HUES48 (cell line): Measurements from ENCODE around the gene USHBP1.

Source experiments
- H3K27ac ChIP-seq: one replicate; pipeline ENCODE4 v1.7.0; 2013; ENCODE audit warnings: low read depth, low read length, inconsistent platforms
- H3K27me3 ChIP-seq: 2 replicates; pipeline ENCODE4 v1.6.1; 2013; ENCODE audit warnings: mild to moderate bottlenecking, low read length; ENCODE audit not compliant: control insufficient read depth, insufficient read depth
- H3K36me3 ChIP-seq: 2 replicates; pipeline ENCODE4 v1.6.1; 2013; ENCODE audit warnings: low read length; ENCODE audit not compliant: control insufficient read depth, insufficient read depth
- H3K4me1 ChIP-seq: 2 replicates; pipeline ENCODE4 v1.6.1; 2013; ENCODE audit warnings: mild to moderate bottlenecking, low read length; ENCODE audit not compliant: control insufficient read depth, insufficient read depth
- H3K4me3 ChIP-seq: 2 replicates; pipeline ENCODE4 v1.5.1; 2013; ENCODE audit warnings: mild to moderate bottlenecking, low read depth, low read length
- H3K9ac ChIP-seq: 2 replicates; pipeline ENCODE4 v1.6.1; 2013; ENCODE audit warnings: mild to moderate bottlenecking, low read depth, low read length, moderate library complexity
- H3K9me3 ChIP-seq: 2 replicates; pipeline ENCODE4 v1.6.1; 2013; ENCODE audit warnings: low read length; ENCODE audit not compliant: control insufficient read depth, insufficient read depth

USHBP1 gene

DNA sequence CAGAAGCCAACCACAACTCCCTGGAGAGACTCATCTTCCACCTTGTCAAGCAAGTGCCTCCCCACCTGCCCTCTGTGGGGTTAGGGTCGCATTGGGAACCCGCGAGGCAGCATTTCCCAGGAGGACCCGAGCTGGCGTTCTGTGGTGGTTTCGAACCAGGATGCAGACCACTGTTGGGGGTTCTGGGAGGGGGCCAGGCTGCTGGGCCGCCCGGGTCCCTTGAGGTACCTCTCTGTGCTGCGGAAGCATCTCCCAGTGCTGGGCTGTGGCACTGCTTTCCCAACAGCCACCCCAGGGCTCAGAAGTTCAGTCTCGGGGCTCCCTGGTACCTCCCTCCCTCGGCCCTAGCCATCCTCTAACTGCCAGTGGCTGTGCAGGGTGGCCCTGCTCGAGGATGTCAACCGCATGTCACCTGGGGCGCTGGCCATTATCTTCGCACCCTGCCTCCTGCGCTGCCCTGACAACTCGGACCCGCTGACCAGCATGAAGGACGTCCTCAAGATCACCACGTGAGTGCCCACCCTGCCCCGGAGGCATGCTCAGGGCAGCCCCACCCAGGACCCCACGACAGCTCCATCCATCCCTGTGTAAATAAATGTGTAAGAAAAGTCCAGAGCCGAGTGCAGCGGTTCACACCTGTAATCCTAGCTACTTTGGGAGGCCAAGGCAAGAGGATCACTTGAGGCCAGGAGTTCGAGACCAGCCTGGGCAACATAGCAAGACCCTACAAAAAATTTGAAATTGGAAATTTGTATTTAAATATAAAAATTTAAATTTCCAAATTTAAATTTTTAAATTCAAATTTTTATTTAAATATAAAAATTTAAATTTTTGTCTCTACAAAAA is 57.6 kb downstream of the USHBP1 start:
- no peak overlapping the region for H3K4me3 ChIP-seq
- no peak overlapping the region for H3K27ac ChIP-seq
- no peaks in the 10 kb centered on the region for H3K27me3 ChIP-seq
- no peaks in the 10 kb centered on the region for H3K9me3 ChIP-seq
- no peak overlapping the region for H3K9ac ChIP-seq
- H3K36me3 ChIP-seq = peaks cover 43% of the 10 kb centered on the region
- peaks cover 7% of the 10 kb centered on the region; the same call in 1 of the 2 replicates for H3K4me1 ChIP-seq

DNA sequence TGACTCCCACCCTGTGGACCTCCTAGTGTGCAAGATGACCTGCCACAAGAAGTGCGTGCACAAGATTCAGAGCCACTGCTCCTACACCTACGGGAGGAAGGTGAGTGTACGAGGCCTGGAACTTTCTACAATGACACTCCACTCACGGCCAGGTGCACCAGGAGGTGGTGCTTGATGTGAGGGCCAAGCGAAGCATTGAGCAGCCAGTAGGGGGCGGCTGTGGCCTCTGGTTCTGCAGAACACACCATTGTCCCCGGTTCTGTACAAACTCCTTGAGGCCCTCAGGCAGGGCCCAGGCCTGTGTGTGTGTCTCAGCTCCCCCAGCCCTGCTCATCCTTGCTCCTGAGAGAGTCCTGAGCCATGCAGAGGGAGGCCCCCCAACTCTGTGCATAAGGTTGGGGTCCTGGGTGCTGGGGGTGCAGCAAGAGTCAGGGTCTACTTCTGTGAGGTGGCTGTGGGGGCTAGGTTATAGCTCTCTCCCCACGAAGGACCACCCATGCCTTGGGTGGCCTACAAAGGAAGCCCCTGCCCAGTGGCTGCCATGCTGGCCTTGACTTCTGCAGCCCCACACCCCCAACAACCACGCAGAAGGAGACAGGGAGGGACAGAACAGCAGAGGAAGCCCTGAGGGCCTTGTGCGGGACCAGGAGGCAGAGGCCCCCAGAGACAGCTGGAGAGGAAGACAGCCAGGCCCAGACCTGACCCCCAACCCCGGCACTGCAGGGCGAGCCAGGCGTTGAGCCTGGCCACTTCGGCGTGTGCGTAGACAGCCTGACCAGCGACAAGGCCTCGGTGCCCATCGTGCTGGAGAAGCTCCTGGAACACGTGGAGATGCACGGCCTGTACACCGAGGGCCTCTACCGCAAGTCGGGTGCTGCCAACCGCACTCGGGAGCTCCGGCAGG is 59.1 kb downstream of the USHBP1 start:
- Histone ChIP-seq H3K4me3 (no peak overlapping the region), H3K27me3 (no peaks in the 10 kb centered on the region), H3K9ac (no peak overlapping the region), H3K36me3 (peaks cover 48% of the 10 kb centered on the region), H3K4me1 (peaks cover 7% of the 10 kb centered on the region; the same call in 1 of the 2 replicates), H3K27ac (no peak overlapping the region), H3K9me3 (no peaks in the 10 kb centered on the region)

DNA sequence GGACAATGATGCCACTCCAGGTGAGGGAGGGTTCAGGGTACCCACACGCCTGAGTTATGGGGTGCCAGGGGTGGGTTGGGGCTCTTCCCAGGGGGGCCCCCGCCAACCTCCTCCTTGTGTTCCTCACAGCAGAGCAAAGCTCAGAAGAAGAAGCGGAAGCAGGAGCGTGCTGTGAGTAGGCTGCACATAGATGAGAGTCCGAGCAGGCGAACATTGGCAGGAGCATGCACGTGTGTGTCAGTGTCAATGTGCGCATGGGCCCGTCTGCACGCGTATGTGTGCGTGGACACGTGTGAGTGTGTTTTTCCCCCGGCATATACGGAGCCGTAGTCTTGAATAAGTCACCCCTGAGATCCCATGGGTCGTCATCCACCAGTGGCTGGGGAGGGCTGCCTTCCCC is 61.8 kb downstream of the USHBP1 start:
- H3K4me3 ChIP-seq = no peak overlapping the region
- no peaks in the 10 kb centered on the region for H3K27me3 ChIP-seq
- no peak overlapping the region for H3K27ac ChIP-seq
- no peaks in the 10 kb centered on the region for H3K9me3 ChIP-seq
- H3K36me3 ChIP-seq = peaks cover 58% of the 10 kb centered on the region
- no peaks in the 10 kb centered on the region for H3K4me1 ChIP-seq
- H3K9ac ChIP-seq = no peak overlapping the region

DNA sequence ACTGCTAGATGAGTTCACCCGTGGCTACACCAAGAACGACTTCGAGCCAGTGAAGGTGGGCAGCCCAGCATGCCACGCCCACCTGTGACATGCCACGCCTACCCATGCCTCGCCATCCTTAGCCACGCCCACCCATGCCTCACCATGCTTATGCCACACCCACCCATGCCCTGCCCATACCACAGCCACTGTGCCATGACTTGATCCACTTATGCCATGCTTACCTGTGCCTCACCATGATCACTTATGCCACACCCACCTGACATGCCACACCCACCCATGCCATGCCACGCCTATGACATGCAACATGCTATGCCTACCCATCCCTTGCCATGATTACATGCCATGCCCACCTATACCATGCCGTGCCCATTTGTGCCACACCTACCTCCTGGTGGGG is 62.3 kb downstream of the USHBP1 start:
- Histone ChIP-seq H3K9me3 (no peaks in the 10 kb centered on the region), H3K36me3 (peaks cover 60% of the 10 kb centered on the region), H3K27me3 (no peaks in the 10 kb centered on the region), H3K4me3 (no peak overlapping the region), H3K27ac (no peak overlapping the region), H3K4me1 (no peaks in the 10 kb centered on the region), H3K9ac (no peak overlapping the region)

DNA sequence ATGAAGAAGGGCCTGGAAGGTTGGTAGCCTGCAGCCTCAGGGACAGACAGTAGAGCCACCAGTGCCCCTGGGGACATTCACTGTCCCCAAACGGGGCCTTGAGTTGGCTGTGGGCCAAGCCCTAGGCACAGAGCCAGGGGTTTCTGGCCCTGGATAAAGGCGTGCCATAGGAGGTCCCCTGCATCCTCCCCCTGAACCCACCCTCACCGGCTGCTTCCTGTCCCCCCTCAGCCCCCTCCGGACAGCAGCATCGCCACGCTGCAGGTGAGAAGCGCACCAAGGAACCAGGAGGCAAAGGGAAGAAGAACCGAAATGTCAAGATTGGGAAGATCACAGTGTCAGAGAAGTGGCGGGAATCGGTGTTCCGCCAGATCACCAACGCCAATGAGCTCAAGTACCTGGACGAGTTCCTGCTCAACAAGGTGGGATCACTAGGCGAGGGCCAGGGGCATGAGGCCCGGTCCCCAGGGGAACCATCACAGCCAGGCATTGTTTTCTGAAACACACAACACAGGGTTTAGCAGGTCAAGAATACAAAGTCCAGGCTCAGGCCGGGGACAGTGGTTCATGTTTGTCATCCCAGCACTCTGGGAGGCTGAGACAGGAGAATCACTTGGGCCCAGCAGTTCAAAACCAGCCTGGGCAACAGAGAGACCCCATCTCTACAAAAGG is 64.0 kb downstream of the USHBP1 start:
- H3K4me1 ChIP-seq = no peaks in the 10 kb centered on the region
- peaks cover 49% of the 10 kb centered on the region for H3K36me3 ChIP-seq
- no peak overlapping the region for H3K27ac ChIP-seq
- no peak overlapping the region for H3K9ac ChIP-seq
- no peaks in the 10 kb centered on the region for H3K27me3 ChIP-seq
- no peaks in the 10 kb centered on the region for H3K9me3 ChIP-seq
- H3K4me3 ChIP-seq = no peak overlapping the region
